GM18868 (cell line): ENCODE measurements around the gene PABPC1L.

Experiments used
- ATAC-seq: cut with Tn5 transposase; IDR thresholded peaks from one replicate; pipeline ENCODE4 v1.9.1; 2021; ENCODE audit warnings: mild to moderate bottlenecking, moderate library complexity; ENCODE audit not compliant: unreplicated experiment

PABPC1L gene

GRCh38 chr20:44942264-44942973 lies 32.6 kb downstream of the PABPC1L start:
- no peak for ATAC-seq

GRCh38 chr20:44943828-44944227 lies 34.0 kb downstream of the PABPC1L start:
- ATAC-seq: no peak

- no peak for ATAC-seq
Measured at GRCh38 chr20:44945261-44945660, 35.4 kb downstream of the PABPC1L start.

- ATAC-seq: no peak
Measured at GRCh38 chr20:44946271-44946852, 36.5 kb downstream of the PABPC1L start.

GRCh38 chr20:44948107-44948506 lies 38.2 kb downstream of the PABPC1L start:
- no peak for ATAC-seq

GRCh38 chr20:44948513-44948912 lies 38.7 kb downstream of the PABPC1L start:
- no peak for ATAC-seq

- no peak for ATAC-seq
Measured at GRCh38 chr20:44950368-44950767, 40.5 kb downstream of the PABPC1L start.

GRCh38 chr20:44952731-44953130 lies 42.9 kb downstream of the PABPC1L start:
- ATAC-seq: no peak

- ATAC-seq: no peak
Measured at GRCh38 chr20:44954211-44954610, 44.4 kb downstream of the PABPC1L start.

GRCh38 chr20:44955270-44955669 lies 45.4 kb downstream of the PABPC1L start:
- ATAC-seq: no peak

- no peak for ATAC-seq
Measured at GRCh38 chr20:44956410-44956809, 46.5 kb downstream of the PABPC1L start.

- ATAC-seq: no peak
Measured at GRCh38 chr20:44958276-44958675, 48.4 kb downstream of the PABPC1L start.

GRCh38 chr20:44959082-44959637 lies 49.3 kb downstream of the PABPC1L start:
- ATAC-seq: no peak

- ATAC-seq: peak; percentile 18
Measured at GRCh38 chr20:44959638-44960102, 49.8 kb downstream of the PABPC1L start.

- ATAC-seq: peak; percentile 92
Measured at GRCh38 chr20:44960103-44960852, 50.4 kb downstream of the PABPC1L start, which contains the start of gene TOMM34. TSS of gene TOMM34 (minus strand) at chr20:44960397. CDS start at chr20:44960333, 64 bp downstream.

- no peak for ATAC-seq
Measured at GRCh38 chr20:44961011-44961869, 51.4 kb downstream of the PABPC1L start.

- no peak for ATAC-seq
Measured at GRCh38 chr20:44961870-44962267, 52.0 kb downstream of the PABPC1L start.

- no peak for ATAC-seq
Measured at GRCh38 chr20:44962483-44962882, 52.6 kb downstream of the PABPC1L start.

GRCh38 chr20:44963325-44964215 lies 53.7 kb downstream of the PABPC1L start:
- no peak for ATAC-seq

- ATAC-seq: no peak
Measured at GRCh38 chr20:44965651-44966029, 55.8 kb downstream of the PABPC1L start.
